Right lobe of liver (tissue), 6 donors: ENCODE data around the gene CPM. TPM values are rescaled to one million over a fixed set of nuclear protein-coding genes. Genes with fewer than 3 reads are reported as not detected.

ENCODE experiments used
- ATAC-seq, 4 donors: fragments of 200-7000 bp; cut with Tn5 transposase; one replicate each; pipeline ENCODE4 v1.9.1; 2020; ENCODE audit warnings: mild to moderate bottlenecking in 4 of 4, moderate library complexity in 4 of 4
- DNase-seq, 3 donors: peaks; one replicate each; pipeline ENCODE4 v3.0.0-alpha.2; 2020
- H3K27ac ChIP-seq, 3 donors: fragments of 200-600 bp; one replicate each; pipeline ENCODE4 v1.8.0; 2022
- H3K27me3 ChIP-seq, 2 donors: fragments of 200-600 bp; one replicate each; pipeline ENCODE4 v1.8.0; 2022
- H3K36me3 ChIP-seq, 4 donors: fragments of 200-600 bp; sonication (generic) in 1 of 4; one replicate each; pipeline versions ENCODE4 v1.5.1 to v1.8.0; 2017 to 2022; ENCODE audit warnings: control low read depth in 1 of 4
- H3K4me1 ChIP-seq, 4 donors: fragments of 200-600 bp; sonication (generic) in 1 of 4; one replicate each; pipeline versions ENCODE4 v1.5.1 to v1.8.0; 2017 to 2022; ENCODE audit warnings: control low read depth in 1 of 4
- H3K4me3 ChIP-seq, 3 donors: fragments of 200-600 bp; one replicate each; pipeline ENCODE4 v1.8.0; 2022
- H3K9me3 ChIP-seq, 4 donors: fragments of 200-600 bp; sonication (generic) in 1 of 4; one replicate each; pipeline versions ENCODE4 v1.5.1 to v1.8.0; 2017 to 2022; ENCODE audit warnings: control low read depth in 1 of 4
- POLR2A ChIP-seq: fragments of 450-650 bp; IDR thresholded peaks from one replicate; pipeline ENCODE4 v1.6.1; 2017; ENCODE audit warnings: antibody characterized with exemption, mild to moderate bottlenecking
- WGBS: methylation state at CpG from one replicate; pipeline ENCODE4 v1.1.6; 2018; ENCODE audit warnings: low coverage, low lambda C conversion rate; ENCODE audit not compliant: insufficient coverage; ENCODE audit errors: missing lambda C conversion rate; 5-methylcytosine and 5-hydroxymethylcytosine counted together
- intact Hi-C, 2 donors: fragments of 100-400 bp; cut with DNase I; formaldehyde crosslinking; loops; one replicate each; pipeline versions ENCODE4 v1.11.2 to v1.14.1; 2022
- total RNA-seq, 6 experiments: library from RNA; depleted of rRNA in 2 of 6; stranded (reverse); fragments of >200 nt in 2 of 6; fragmentation: NEBNext Ultra II Directional in 3 of 6; extraction: Animal tissue kit (Norgen Biotek cat#: 25700) in 3 of 6; gene quantifications; one replicate each; pipeline versions ENCODE4 v1.1.0 to v1.2.4, GENCODE V29; 2016 to 2023
- TF ChIP-seq, protein P1 (sequence below), 4 donors: fragments of 200-600 bp in 3 of 4; fragments of 450-650 bp in 1 of 4; IDR thresholded peaks; one replicate each; pipeline versions ENCODE4 v1.5.1 to v1.8.0; 2016 to 2022; ENCODE audit warnings: antibody characterized with exemption in 4 of 4, mild to moderate bottlenecking in 2 of 4
- donor health status: DM: no; HTN: yes; CAD: no.
- donor health status: DM: no; HTN: no; CAD: no.
- donor health status: DM: no; HTN: no; CAD: no.
- donor health status: DM: no; HTN: yes; CAD: no.
- donor health status: DM: no; HTN: yes; CAD: no.

The CPM gene
- total RNA-seq, 6 experiments from 2014 or later: 34.6 to 91.6 (median 50.0) TPM

DNA sequence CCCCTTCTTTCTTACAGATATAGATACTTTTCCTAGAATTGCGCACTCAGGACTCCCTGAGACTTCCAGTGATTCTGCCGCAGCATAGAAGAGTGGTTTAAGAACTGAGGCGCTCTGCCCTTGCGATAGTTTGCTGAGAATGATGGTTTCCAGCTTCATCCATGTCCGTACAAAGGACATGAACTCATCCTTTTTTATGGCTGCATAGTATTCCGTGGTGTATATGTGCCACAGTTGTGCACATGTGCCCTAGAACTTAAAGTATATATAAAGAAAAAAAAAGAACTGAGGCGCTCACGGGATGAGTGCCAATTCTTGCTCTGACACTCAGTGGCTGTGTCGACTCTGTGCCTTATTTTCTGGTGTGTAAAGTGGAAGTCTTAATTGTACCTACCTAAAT is 1.4 kb upstream of the CPM start:
- no peak overlapping the region for H3K27ac ChIP-seq
- peaks cover 0 to 12% (median 0%) of the 10 kb centered on the region in 4 donors for H3K4me1 ChIP-seq
- no peak overlapping the region for H3K4me3 ChIP-seq
- intact Hi-C loops: no loop called here
- ATAC-seq (no peak), DNase-seq (no peak)
- H3K9me3 ChIP-seq: no peaks in the 10 kb centered on the region
- H3K36me3 ChIP-seq: peaks cover 0 to 1% (median 0%) of the 10 kb centered on the region in 4 donors
- H3K27me3 ChIP-seq: no peaks in the 10 kb centered on the region
- WGBS: 92% methylated on average over 9 of the region's 9 CpGs
- TF ChIP-seq POLR2A: no peak
- TF ChIP-seq, protein P1, sequence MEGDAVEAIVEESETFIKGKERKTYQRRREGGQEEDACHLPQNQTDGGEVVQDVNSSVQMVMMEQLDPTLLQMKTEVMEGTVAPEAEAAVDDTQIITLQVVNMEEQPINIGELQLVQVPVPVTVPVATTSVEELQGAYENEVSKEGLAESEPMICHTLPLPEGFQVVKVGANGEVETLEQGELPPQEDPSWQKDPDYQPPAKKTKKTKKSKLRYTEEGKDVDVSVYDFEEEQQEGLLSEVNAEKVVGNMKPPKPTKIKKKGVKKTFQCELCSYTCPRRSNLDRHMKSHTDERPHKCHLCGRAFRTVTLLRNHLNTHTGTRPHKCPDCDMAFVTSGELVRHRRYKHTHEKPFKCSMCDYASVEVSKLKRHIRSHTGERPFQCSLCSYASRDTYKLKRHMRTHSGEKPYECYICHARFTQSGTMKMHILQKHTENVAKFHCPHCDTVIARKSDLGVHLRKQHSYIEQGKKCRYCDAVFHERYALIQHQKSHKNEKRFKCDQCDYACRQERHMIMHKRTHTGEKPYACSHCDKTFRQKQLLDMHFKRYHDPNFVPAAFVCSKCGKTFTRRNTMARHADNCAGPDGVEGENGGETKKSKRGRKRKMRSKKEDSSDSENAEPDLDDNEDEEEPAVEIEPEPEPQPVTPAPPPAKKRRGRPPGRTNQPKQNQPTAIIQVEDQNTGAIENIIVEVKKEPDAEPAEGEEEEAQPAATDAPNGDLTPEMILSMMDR (IDR thresholded peaks at IDR 0.05): no peak

DNA sequence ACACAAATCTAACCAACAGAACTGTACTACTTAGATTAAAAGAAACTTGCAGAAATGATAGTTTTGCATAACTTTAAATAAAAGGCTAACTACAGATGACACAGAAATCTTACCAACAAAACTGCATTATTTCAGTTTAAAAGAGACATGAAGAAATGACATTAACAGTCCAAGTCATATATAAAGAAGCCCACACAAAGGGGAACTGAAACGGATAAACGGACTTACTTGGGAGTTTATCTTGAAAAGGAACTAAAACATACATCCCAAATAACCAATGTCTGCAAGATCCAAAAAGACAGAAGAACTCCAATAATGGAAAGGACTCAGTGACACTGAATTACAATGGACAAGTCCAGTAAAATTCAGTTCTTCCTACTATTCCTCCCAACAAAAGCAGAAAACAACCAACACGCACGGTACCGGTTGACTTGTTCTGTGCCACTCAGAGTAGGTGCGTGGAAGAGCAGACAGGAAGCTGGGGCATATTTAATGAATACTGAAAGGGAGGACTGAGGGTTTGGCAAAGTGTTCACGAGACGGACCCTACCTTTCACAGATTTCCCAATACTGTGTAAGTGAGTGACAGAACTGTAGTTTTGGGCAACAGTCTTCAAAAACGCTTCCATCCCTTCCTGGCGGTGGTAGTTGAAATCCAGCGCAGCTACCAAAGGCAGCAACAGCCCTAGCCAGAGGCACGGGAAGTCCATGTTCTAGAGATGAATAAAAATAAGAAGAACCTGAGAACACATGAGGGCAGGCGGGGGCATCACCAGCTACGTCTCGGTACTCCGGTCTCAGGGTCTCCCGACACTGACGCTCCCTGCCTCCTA is 627 bp downstream of the CPM start:
- no peaks in the 10 kb centered on the region for H3K9me3 ChIP-seq
- H3K4me3 ChIP-seq: peak overlapping the region; percentile 73 to 89 (median 75)
- peak overlapping the region; percentile 73 to 81 (median 80) for H3K27ac ChIP-seq
- TF ChIP-seq, protein P1 (IDR thresholded peaks at IDR 0.05): no peak
- TF ChIP-seq POLR2A: no peak
- ATAC-seq (peak; percentile 60 to 66 (median 62)), DNase-seq (peak in 1 of 3 donors; percentile 54)
- intact Hi-C loops: no loop called here
- peaks cover 0 to 9% (median 0%) of the 10 kb centered on the region in 4 donors for H3K4me1 ChIP-seq
- H3K27me3 ChIP-seq: no peaks in the 10 kb centered on the region
- peaks cover 0 to 4% (median 0%) of the 10 kb centered on the region in 4 donors for H3K36me3 ChIP-seq
- 1% methylated on average over 16 of the region's 18 CpGs for WGBS

GRCh38 chr12:68930178-68930577 is 2.8 kb downstream of the CPM start:
- peaks cover 0 to 9% (median 0%) of the 10 kb centered on the region in 4 donors for H3K4me1 ChIP-seq
- H3K9me3 ChIP-seq: no peaks in the 10 kb centered on the region
- intact Hi-C loops: no loop called here
- no peak for TF ChIP-seq POLR2A
- H3K4me3 ChIP-seq: no peak overlapping the region
- no peak overlapping the region for H3K27ac ChIP-seq
- H3K27me3 ChIP-seq: no peaks in the 10 kb centered on the region
- H3K36me3 ChIP-seq: peaks cover 0 to 4% (median 0%) of the 10 kb centered on the region in 4 donors
- ATAC-seq: no peak
- 90% methylated on average over 6 of the region's 6 CpGs for WGBS
- no peak for DNase-seq

GRCh38 chr12:68924546-68924945 is 8.4 kb downstream of the CPM start:
- TF ChIP-seq, protein P1 (IDR thresholded peaks at IDR 0.05): no peak
- no peak for TF ChIP-seq POLR2A
- WGBS: 98% methylated on average over 4 of the region's 4 CpGs
- no peak overlapping the region for H3K4me3 ChIP-seq
- DNase-seq (no peak), ATAC-seq (no peak)
- no peak overlapping the region for H3K27ac ChIP-seq
- H3K4me1 ChIP-seq: peaks cover 0 to 5% (median 2%) of the 10 kb centered on the region in 4 donors
- no peaks in the 10 kb centered on the region for H3K27me3 ChIP-seq
- intact Hi-C loops: no loop called here
- no peaks in the 10 kb centered on the region for H3K9me3 ChIP-seq
- peaks cover 0 to 4% (median 0%) of the 10 kb centered on the region in 4 donors for H3K36me3 ChIP-seq

- Histone ChIP-seq H3K9me3 (no peaks in the 10 kb centered on the region), H3K4me1 (peaks cover 0 to 5% (median 2%) of the 10 kb centered on the region in 4 donors), H3K36me3 (no peaks in the 10 kb centered on the region), H3K27ac (no peak overlapping the region), H3K4me3 (no peak overlapping the region), H3K27me3 (no peaks in the 10 kb centered on the region)
- TF ChIP-seq, protein P1 (IDR thresholded peaks at IDR 0.05): no peak
- no peak for TF ChIP-seq POLR2A
- WGBS: 83% methylated on average over 7 of the region's 9 CpGs
- DNase-seq (no peak), ATAC-seq (no peak)
- intact Hi-C loops: no loop called here
These were observed 13.3 kb downstream of the CPM start for GRCh38 chr12:68919581-68920239.
